ENCODE data around the gene FAAP100. TPM values are rescaled to one million over a fixed set of nuclear protein-coding genes. Genes with fewer than 3 reads are reported as not detected.

Gene FAAP100
- total RNA-seq, 2 experiments from 2014 or later: 30.8 to 42.1 TPM

- H3K4me3 Mint-ChIP-seq: no peak overlapping the region
- POLR2A ChIA-PET: no interaction called here
Observed at GRCh38 chr17:81549031-81549557, 3.1 kb downstream of the FAAP100 start.

GRCh38 chr17:81547614-81547982 is 4.6 kb downstream of the FAAP100 start:
- ChIA-PET CTCF (no interaction called here), POLR2A (interaction anchor here (0.7 kb wide), 1 partner anchor 32 kb away, joined by 3 read pairs; no protein-coding TSS in a partner anchor)

More at GRCh38 chr17:81549031-81549557, 3.1 kb downstream of the FAAP100 start:
- H3K4me1 Mint-ChIP-seq: peaks cover 31% of the 10 kb centered on the region
- CTCF ChIA-PET: no interaction called here
- H3K36me3 Mint-ChIP-seq (ENCODE audit: low read depth): peaks cover 11% of the 10 kb centered on the region
- H3K27ac Mint-ChIP-seq: no peak overlapping the region
- H3K9me3 Mint-ChIP-seq: no peaks in the 10 kb centered on the region
- no peaks in the 10 kb centered on the region for H3K27me3 Mint-ChIP-seq
- DNase-seq: no peak

GRCh38 chr17:81546906-81547613 is 5.1 kb downstream of the FAAP100 start:
- CTCF ChIA-PET: interaction anchor here (0.7 to 1.4 kb wide), 4 partner anchors 9 to 21 kb away, joined by 3 to 4 read pairs (median 4); no protein-coding TSS in a partner anchor

More at GRCh38 chr17:81547614-81547982, 4.6 kb downstream of the FAAP100 start:
- H3K9me3 Mint-ChIP-seq: no peaks in the 10 kb centered on the region
- H3K27ac Mint-ChIP-seq: no peak overlapping the region
- peaks cover 11% of the 10 kb centered on the region for H3K36me3 Mint-ChIP-seq (ENCODE audit: low read depth)
- no peak for DNase-seq
- no peaks in the 10 kb centered on the region for H3K27me3 Mint-ChIP-seq
- H3K4me3 Mint-ChIP-seq: no peak overlapping the region
- H3K4me1 Mint-ChIP-seq: peaks cover 19% of the 10 kb centered on the region

GRCh38 chr17:81545160-81545949 is 6.8 kb downstream of the FAAP100 start:
- ChIA-PET CTCF (interaction anchor here (1.4 kb wide), 1 partner anchor 20 kb away, joined by 4 read pairs; no protein-coding TSS in a partner anchor), POLR2A (no interaction called here)
- Mint-ChIP-seq H3K4me1 (peaks cover 10% of the 10 kb centered on the region), H3K9me3 (no peaks in the 10 kb centered on the region), H3K4me3 (no peak overlapping the region), H3K27ac (no peak overlapping the region), H3K36me3 (ENCODE audit: low read depth) (peaks cover 11% of the 10 kb centered on the region), H3K27me3 (no peaks in the 10 kb centered on the region)
- no peak for DNase-seq

More at GRCh38 chr17:81546906-81547613, 5.1 kb downstream of the FAAP100 start:
- no peak overlapping the region for H3K27ac Mint-ChIP-seq
- peaks cover 11% of the 10 kb centered on the region for H3K36me3 Mint-ChIP-seq (ENCODE audit: low read depth)
- no peak for DNase-seq
- no peaks in the 10 kb centered on the region for H3K27me3 Mint-ChIP-seq
- no peak overlapping the region for H3K4me3 Mint-ChIP-seq
- POLR2A ChIA-PET: interaction anchor here (0.7 kb wide), 1 partner anchor 31 kb away, joined by 3 read pairs; no protein-coding TSS in a partner anchor
- H3K4me1 Mint-ChIP-seq: peaks cover 19% of the 10 kb centered on the region
- H3K9me3 Mint-ChIP-seq: no peaks in the 10 kb centered on the region

GRCh38 chr17:81544281-81544974 is 7.7 kb downstream of the FAAP100 start:
- H3K4me3 Mint-ChIP-seq: no peak overlapping the region
- ChIA-PET POLR2A (no interaction called here), CTCF (interaction anchor here (1.4 kb wide), 1 partner anchor 8 kb away, joined by 5 read pairs; the partner anchor contains the start of gene FAAP100)
- H3K36me3 Mint-ChIP-seq (ENCODE audit: low read depth): peaks cover 7% of the 10 kb centered on the region
- no peaks in the 10 kb centered on the region for H3K27me3 Mint-ChIP-seq
- DNase-seq: no peak
- H3K9me3 Mint-ChIP-seq: no peaks in the 10 kb centered on the region
- H3K27ac Mint-ChIP-seq: no peak overlapping the region
- H3K4me1 Mint-ChIP-seq: peaks cover under 1% of the 10 kb centered on the region

- H3K9me3 Mint-ChIP-seq: no peaks in the 10 kb centered on the region
- H3K36me3 Mint-ChIP-seq (ENCODE audit: low read depth): peaks cover 2% of the 10 kb centered on the region
- H3K4me3 Mint-ChIP-seq: no peak overlapping the region
- no peaks in the 10 kb centered on the region for H3K27me3 Mint-ChIP-seq
- no peaks in the 10 kb centered on the region for H3K4me1 Mint-ChIP-seq
- ChIA-PET CTCF (interaction anchor here (1.4 kb wide), 1 partner anchor 9 kb away, joined by 5 read pairs; the partner anchor contains the start of gene FAAP100), POLR2A (no interaction called here)
- H3K27ac Mint-ChIP-seq: no peak overlapping the region
- no peak for DNase-seq
Observed at GRCh38 chr17:81543756-81544155, 8.4 kb downstream of the FAAP100 start.

GRCh38 chr17:81543339-81543675 is 8.8 kb downstream of the FAAP100 start:
- Mint-ChIP-seq H3K27ac (no peak overlapping the region), H3K4me3 (no peak overlapping the region), H3K4me1 (no peaks in the 10 kb centered on the region), H3K36me3 (ENCODE audit: low read depth) (peaks cover 2% of the 10 kb centered on the region), H3K9me3 (no peaks in the 10 kb centered on the region), H3K27me3 (no peaks in the 10 kb centered on the region)
- ChIA-PET CTCF (interaction anchor here (1.4 kb wide), 1 partner anchor 9 kb away, joined by 5 read pairs; the partner anchor contains the start of gene FAAP100), POLR2A (no interaction called here)
- DNase-seq: no peak

- POLR2A ChIA-PET: no interaction called here
- Mint-ChIP-seq H3K4me1 (no peaks in the 10 kb centered on the region), H3K27ac (no peak overlapping the region), H3K9me3 (no peaks in the 10 kb centered on the region), H3K4me3 (no peak overlapping the region), H3K36me3 (ENCODE audit: low read depth) (peaks cover 4% of the 10 kb centered on the region), H3K27me3 (no peaks in the 10 kb centered on the region)
- CTCF ChIA-PET: interaction anchor here (1.4 kb wide), 1 partner anchor 10 kb away, joined by 5 read pairs; the partner anchor contains the start of gene FAAP100
- DNase-seq: no peak
Observed at GRCh38 chr17:81542431-81543338, 9.5 kb downstream of the FAAP100 start.

- H3K27ac Mint-ChIP-seq: no peak overlapping the region
Observed at GRCh38 chr17:81541123-81541522, 11.0 kb downstream of the FAAP100 start.

GRCh38 chr17:81540676-81541027 is 11.5 kb downstream of the FAAP100 start:
- POLR2A ChIA-PET: no interaction called here

More at GRCh38 chr17:81541123-81541522, 11.0 kb downstream of the FAAP100 start:
- H3K36me3 Mint-ChIP-seq (ENCODE audit: low read depth): peaks cover 2% of the 10 kb centered on the region
- H3K4me3 Mint-ChIP-seq: no peak overlapping the region
- peaks cover 5% of the 10 kb centered on the region for H3K27me3 Mint-ChIP-seq
- no peaks in the 10 kb centered on the region for H3K4me1 Mint-ChIP-seq
- CTCF ChIA-PET: no interaction called here
- no peak for DNase-seq
- POLR2A ChIA-PET: no interaction called here
- no peaks in the 10 kb centered on the region for H3K9me3 Mint-ChIP-seq

GRCh38 chr17:81539961-81540675 is 12.0 kb downstream of the FAAP100 start:
- CTCF ChIA-PET: no interaction called here
- Mint-ChIP-seq H3K4me1 (no peaks in the 10 kb centered on the region), H3K27me3 (peaks cover 11% of the 10 kb centered on the region), H3K27ac (no peak overlapping the region), H3K4me3 (no peak overlapping the region), H3K9me3 (no peaks in the 10 kb centered on the region), H3K36me3 (ENCODE audit: low read depth) (peaks cover 2% of the 10 kb centered on the region)
- no peak for DNase-seq
- POLR2A ChIA-PET: no interaction called here

More at GRCh38 chr17:81540676-81541027, 11.5 kb downstream of the FAAP100 start:
- Mint-ChIP-seq H3K27me3 (peaks cover 9% of the 10 kb centered on the region), H3K4me3 (no peak overlapping the region), H3K4me1 (no peaks in the 10 kb centered on the region), H3K27ac (no peak overlapping the region), H3K36me3 (ENCODE audit: low read depth) (peaks cover 2% of the 10 kb centered on the region), H3K9me3 (no peaks in the 10 kb centered on the region)
- CTCF ChIA-PET: no interaction called here
- DNase-seq: no peak
